K562 (cell line): ENCODE results near the gene UTP11. TPM values are rescaled to one million over a fixed set of nuclear protein-coding genes. Genes with fewer than 3 reads are reported as not detected.

ENCODE experiments used
- ARID1B ChIP-seq: fragments of 450-650 bp; IDR thresholded peaks from 2 replicates; pipeline ENCODE4 v1.6.1; 2016; ENCODE audit warnings: antibody characterized with exemption, mild to moderate bottlenecking, inconsistent platforms
- CBFA2T2 ChIP-seq: fragments of 450-650 bp; conservative IDR thresholded peaks from 2 replicates; pipeline ENCODE4 v1.6.1; 2017; ENCODE audit warnings: mild to moderate bottlenecking
- DEAF1 ChIP-seq: fragments of 450-650 bp; formaldehyde crosslinking; IDR thresholded peaks from 2 replicates; pipeline ENCODE4 v1.4.0; 2020; ENCODE audit warnings: mild to moderate bottlenecking, moderate library complexity
- HNRNPK ChIP-seq: fragments of 200-400 bp; formaldehyde crosslinking; IDR thresholded peaks from one replicate; pipeline ENCODE4 v1.6.1; 2018; ENCODE audit warnings: mild to moderate bottlenecking, low read depth, low read length; ENCODE audit not compliant: poor library complexity, severe bottlenecking
- MTA2 ChIP-seq: fragments of 450-650 bp; IDR thresholded peaks from 2 replicates; pipeline ENCODE4 v1.6.1; 2016; ENCODE audit warnings: low read depth
- SMARCE1 ChIP-seq: fragments of 450-650 bp; IDR thresholded peaks from 2 replicates; pipeline ENCODE4 v1.7.1; 2016; ENCODE audit warnings: mild to moderate bottlenecking
- ZSCAN32 ChIP-seq: fragments of 450-650 bp; formaldehyde crosslinking; IDR thresholded peaks from 2 replicates; pipeline ENCODE4 v1.4.0; 2020; ENCODE audit warnings: mild to moderate bottlenecking, moderate library complexity
- polyA plus RNA-seq, 8 experiments: library from polyadenylated mRNA; depleted of rRNA in 4 of 8; stranded (reverse) in 5 of 8; unstranded in 3 of 8; fragments of >200 nt; fragmentation: Nextera tagmentation in 2 of 8; fragmentation: Illumina TruSeq in 1 of 8; extraction: Ambion mirVana in 2 of 8; extraction: Trizol in 1 of 8; gene quantifications; 2 replicates each; pipeline versions ENCODE4 v1.2.1 to v1.2.3, GENCODE V29; 2011 to 2014; ENCODE audit warnings: inconsistent platforms in 1 of 8, missing spikeins in 1 of 8
- total RNA-seq, 7 experiments: library from RNA; depleted of rRNA in 6 of 7; stranded (reverse); fragments of >200 nt in 6 of 7; fragmentation: Illumina TruSeq in 2 of 7; extraction: Trizol in 2 of 7; gene quantifications; 2 replicates each; pipeline versions ENCODE4 v1.2.1 to v1.2.3, GENCODE V29; 2011 to 2021; ENCODE audit warnings: low replicate concordance in 1 of 7
- TF ChIP-seq, protein P1 (sequence below), 2 experiments: fragments of 450-650 bp; formaldehyde crosslinking in 1 of 2; IDR thresholded peaks; 2 replicates each; pipeline versions ENCODE4 v1.4.0 to v1.6.1; 2014 to 2020; ENCODE audit warnings: mild to moderate bottlenecking in 2 of 2, borderline replicate concordance in 1 of 2, low read depth in 1 of 2
- TF ChIP-seq, protein P2 (sequence below): fragments of 450-650 bp; IDR thresholded peaks from 2 replicates; pipeline ENCODE4 v1.6.1; 2017; ENCODE audit warnings: mild to moderate bottlenecking, moderate library complexity

Gene UTP11
- total and polyA plus RNA-seq, 9 of the 15 experiments (the other 6 are each of a cell fraction or from before 2014, with no cell fraction given) = 91.1 to 378 (median 221) TPM

DNA sequence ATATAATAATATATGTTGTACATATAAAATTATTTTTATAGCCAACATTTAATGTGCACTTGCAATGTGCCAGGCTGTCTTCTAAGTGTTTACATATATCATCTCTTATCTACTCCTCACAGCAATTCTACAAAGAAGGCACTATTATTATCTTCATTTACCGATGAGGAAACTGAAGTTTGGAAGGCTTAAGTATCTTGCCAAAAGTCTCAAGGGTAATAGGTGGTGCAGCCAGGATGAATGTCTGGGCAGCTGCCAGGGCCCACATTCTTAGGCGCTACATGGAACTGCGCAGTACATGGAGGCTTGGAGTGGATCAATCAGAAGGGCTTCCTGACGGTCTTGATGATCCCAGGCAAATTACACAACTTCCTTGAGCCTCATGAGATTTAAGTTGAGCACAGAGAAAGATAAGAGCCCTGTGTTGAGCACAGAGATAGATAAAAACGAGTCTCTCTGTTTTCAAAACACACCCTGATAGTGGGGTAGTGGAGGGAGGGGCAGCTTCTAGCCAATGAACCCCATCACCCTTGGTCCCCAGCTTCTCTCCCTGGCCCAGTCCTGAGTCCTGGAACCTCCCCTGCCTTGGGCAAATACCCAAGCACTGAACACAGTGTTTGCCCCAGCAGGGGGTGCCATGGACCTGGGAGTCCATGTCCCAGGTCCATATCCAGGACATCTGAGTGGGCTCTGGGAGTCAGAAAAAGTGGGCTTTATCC lies 24.8 kb downstream of the UTP11 start (continued):
- TF ChIP-seq, protein P1, sequence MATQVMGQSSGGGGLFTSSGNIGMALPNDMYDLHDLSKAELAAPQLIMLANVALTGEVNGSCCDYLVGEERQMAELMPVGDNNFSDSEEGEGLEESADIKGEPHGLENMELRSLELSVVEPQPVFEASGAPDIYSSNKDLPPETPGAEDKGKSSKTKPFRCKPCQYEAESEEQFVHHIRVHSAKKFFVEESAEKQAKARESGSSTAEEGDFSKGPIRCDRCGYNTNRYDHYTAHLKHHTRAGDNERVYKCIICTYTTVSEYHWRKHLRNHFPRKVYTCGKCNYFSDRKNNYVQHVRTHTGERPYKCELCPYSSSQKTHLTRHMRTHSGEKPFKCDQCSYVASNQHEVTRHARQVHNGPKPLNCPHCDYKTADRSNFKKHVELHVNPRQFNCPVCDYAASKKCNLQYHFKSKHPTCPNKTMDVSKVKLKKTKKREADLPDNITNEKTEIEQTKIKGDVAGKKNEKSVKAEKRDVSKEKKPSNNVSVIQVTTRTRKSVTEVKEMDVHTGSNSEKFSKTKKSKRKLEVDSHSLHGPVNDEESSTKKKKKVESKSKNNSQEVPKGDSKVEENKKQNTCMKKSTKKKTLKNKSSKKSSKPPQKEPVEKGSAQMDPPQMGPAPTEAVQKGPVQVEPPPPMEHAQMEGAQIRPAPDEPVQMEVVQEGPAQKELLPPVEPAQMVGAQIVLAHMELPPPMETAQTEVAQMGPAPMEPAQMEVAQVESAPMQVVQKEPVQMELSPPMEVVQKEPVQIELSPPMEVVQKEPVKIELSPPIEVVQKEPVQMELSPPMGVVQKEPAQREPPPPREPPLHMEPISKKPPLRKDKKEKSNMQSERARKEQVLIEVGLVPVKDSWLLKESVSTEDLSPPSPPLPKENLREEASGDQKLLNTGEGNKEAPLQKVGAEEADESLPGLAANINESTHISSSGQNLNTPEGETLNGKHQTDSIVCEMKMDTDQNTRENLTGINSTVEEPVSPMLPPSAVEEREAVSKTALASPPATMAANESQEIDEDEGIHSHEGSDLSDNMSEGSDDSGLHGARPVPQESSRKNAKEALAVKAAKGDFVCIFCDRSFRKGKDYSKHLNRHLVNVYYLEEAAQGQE (IDR thresholded peaks at IDR 0.05; ENCODE audit: borderline replicate concordance) = peak; percentile 58
- TF ChIP-seq, protein P1 (CRISPR knock-in tag; IDR thresholded peaks at IDR 0.05; ENCODE audit: low read depth) = no peak
- TF ChIP-seq, protein P2, sequence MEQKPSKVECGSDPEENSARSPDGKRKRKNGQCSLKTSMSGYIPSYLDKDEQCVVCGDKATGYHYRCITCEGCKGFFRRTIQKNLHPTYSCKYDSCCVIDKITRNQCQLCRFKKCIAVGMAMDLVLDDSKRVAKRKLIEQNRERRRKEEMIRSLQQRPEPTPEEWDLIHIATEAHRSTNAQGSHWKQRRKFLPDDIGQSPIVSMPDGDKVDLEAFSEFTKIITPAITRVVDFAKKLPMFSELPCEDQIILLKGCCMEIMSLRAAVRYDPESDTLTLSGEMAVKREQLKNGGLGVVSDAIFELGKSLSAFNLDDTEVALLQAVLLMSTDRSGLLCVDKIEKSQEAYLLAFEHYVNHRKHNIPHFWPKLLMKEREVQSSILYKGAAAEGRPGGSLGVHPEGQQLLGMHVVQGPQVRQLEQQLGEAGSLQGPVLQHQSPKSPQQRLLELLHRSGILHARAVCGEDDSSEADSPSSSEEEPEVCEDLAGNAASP = no peak
- TF ChIP-seq HNRNPK (no peak), SMARCE1 (no peak), MTA2 (0 out of 2 replicates have a peak, but pooled peaks have one; percentile 9), ZSCAN32 (CRISPR knock-in tag) (no peak), ARID1B (peak; percentile 74), CBFA2T2 (peak; percentile 65), DEAF1 (CRISPR knock-in tag) (peak; percentile 54)
